ENCODE measurements around the gene RGL1. TPM values are rescaled to one million over a fixed set of nuclear protein-coding genes. Genes with fewer than 3 reads are reported as not detected.
A peak's percentile ranks its signal among the peaks of the same experiment; 100 is the strongest.

The RGL1 gene
- total RNA-seq, 1 donor from 2014 or later: 2.2 TPM

DNA sequence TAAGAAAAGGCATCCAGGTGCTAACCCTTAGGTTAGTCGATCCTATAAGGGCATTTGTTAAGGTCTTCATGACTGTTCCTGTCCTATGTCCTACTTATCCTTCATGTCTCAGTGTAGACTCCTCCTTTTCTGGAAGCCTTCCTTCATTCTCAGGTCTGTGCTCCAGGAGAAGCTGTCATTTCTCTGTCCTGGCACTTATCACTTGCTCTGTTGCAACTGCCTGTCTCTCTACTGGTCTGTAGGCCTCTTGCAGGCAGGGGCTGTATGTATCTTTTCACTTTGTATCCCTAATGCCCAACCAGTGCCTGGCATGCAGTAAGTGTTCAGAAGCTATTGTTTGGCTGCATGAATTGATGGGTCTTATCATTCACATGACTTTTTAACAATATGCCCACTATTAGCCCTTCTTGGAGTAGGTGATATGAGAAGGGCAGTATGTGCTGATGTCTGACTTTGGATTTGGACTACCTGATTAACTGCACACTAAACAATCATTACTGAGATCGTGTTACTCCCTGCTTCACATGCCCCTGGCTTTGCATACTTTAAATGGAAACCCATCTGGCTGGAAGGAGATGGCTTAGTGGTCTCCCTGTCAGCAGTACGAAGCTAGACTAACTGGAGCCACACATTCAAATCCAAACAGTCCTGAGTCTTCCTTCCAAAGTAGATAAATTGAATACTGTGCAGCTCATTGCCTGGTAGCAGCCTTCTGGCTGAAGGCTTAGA is 88.8 kb downstream of the RGL1 start:
- no peak overlapping the region for H3K4me3 Mint-ChIP-seq (ENCODE audit: low read depth)
- intact Hi-C loops (cut with micrococcal nuclease): no loop called here
- H3K36me3 Mint-ChIP-seq (ENCODE audit: low read depth): no peaks in the 10 kb centered on the region
- no peaks in the 10 kb centered on the region for H3K9me3 Mint-ChIP-seq
- H3K27me3 Mint-ChIP-seq (ENCODE audit: low read depth): no peaks in the 10 kb centered on the region
- no peak overlapping the region for H3K27ac Mint-ChIP-seq
- DNase-seq (ENCODE audit: low spot score): no peak
- H3K4me1 Mint-ChIP-seq (ENCODE audit: low read depth): peaks cover 23% of the 10 kb centered on the region

DNA sequence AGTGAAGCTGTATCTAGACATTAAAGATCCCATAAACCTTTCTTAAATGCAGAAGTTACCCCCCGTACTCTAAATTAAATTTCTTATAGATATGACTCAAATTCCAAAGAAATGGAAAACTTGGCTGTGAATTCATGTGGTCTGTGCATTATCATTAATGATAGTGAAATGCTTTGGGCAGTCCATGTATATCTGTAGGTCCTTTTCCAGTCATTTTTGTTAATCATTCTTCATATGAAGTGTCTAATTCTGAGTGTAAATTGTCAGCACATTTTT is 89.3 kb downstream of the RGL1 start:
- Mint-ChIP-seq H3K36me3 (ENCODE audit: low read depth) (no peaks in the 10 kb centered on the region), H3K4me3 (ENCODE audit: low read depth) (no peak overlapping the region), H3K4me1 (ENCODE audit: low read depth) (peaks cover 19% of the 10 kb centered on the region), H3K27me3 (ENCODE audit: low read depth) (no peaks in the 10 kb centered on the region), H3K27ac (no peak overlapping the region), H3K9me3 (no peaks in the 10 kb centered on the region)
- intact Hi-C loops (cut with micrococcal nuclease): no loop called here
- no peak for DNase-seq (ENCODE audit: low spot score)

DNA sequence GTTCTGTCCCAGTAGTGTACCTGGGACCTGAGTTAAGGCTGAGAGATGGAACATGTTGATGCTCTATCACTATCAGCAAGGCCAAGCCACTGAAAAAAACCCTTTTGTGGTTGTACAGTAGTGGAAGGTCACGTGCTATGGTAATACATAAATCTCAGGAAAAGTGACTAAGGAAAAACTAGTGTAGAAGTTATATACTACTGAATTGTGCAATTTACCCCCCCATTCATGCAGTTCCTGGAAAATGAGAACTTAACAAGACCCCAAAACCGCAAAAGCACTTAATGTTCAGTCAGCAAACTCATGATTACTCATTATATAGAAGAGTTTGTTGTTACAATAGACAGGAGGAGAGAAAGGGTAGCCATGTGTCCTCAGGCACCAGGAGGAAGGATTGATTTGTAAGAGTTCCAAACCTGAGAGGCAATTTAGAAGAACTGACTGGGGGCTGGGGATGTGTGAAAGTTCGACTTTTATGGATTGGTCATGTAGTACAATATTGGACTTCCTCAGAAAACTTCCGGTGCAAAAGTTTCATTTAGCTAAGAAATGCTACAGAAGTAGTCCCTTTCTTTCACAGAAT is 91.6 kb downstream of the RGL1 start:
- Mint-ChIP-seq H3K36me3 (ENCODE audit: low read depth) (peaks cover under 1% of the 10 kb centered on the region), H3K4me3 (ENCODE audit: low read depth) (no peak overlapping the region), H3K9me3 (no peaks in the 10 kb centered on the region), H3K4me1 (ENCODE audit: low read depth) (peaks cover 16% of the 10 kb centered on the region), H3K27ac (peak overlapping the region; percentile 40), H3K27me3 (ENCODE audit: low read depth) (no peaks in the 10 kb centered on the region)
- intact Hi-C loops (cut with micrococcal nuclease): loop anchor here (1.0 to 5.0 kb wide), 2 partner anchors 20 to 54 kb away; no protein-coding TSS in a partner anchor
- DNase-seq (ENCODE audit: low spot score): no peak

DNA sequence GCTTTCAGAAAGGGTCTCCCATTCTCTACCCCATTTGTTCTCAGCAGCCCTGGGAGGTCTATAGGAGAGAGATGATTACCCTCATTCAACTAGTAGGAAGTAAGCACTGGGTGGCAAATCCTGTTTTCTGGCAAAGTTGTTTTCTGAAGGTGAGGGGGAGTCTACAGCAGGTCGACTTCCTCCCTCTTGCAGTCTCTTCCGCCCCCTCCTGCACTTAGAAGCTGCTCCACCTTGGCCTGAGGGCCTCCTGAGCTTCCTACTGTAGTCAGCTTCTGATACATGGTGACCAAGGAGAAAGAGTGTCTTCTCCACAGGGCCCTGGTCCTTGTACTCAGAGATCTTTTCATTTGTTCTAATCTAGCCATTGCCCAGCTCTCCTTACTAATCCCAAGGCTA is 93.1 kb downstream of the RGL1 start:
- H3K27me3 Mint-ChIP-seq (ENCODE audit: low read depth): no peaks in the 10 kb centered on the region
- H3K4me3 Mint-ChIP-seq (ENCODE audit: low read depth): no peak overlapping the region
- H3K36me3 Mint-ChIP-seq (ENCODE audit: low read depth): peaks cover 4% of the 10 kb centered on the region
- H3K9me3 Mint-ChIP-seq: no peaks in the 10 kb centered on the region
- peaks cover 22% of the 10 kb centered on the region for H3K4me1 Mint-ChIP-seq (ENCODE audit: low read depth)
- intact Hi-C loops (cut with micrococcal nuclease): loop anchor here (5.0 kb wide), 1 partner anchor 56 kb away; no protein-coding TSS in a partner anchor
- DNase-seq (ENCODE audit: low spot score): no peak
- H3K27ac Mint-ChIP-seq: no peak overlapping the region

DNA sequence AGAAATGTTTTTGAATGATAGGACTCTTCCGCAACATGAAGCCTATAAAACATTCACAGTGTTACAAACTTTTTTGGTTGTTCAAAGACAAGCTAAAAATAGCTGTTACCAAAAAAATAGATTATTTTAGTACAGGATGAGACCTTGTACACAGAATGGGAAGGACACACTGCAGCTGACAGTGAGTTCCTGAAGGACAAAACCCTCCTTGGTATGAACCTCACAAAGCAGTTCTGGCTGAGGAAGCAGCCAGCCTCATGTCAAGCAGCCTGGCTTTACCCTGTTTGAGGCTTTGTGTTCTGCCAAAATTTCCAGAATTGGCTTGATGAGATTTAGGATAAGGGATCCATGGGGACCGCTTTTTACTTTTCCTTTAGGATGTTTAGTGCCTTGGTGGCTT is 93.7 kb downstream of the RGL1 start:
- DNase-seq (ENCODE audit: low spot score): no peak
- Mint-ChIP-seq H3K9me3 (no peaks in the 10 kb centered on the region), H3K36me3 (ENCODE audit: low read depth) (peaks cover 4% of the 10 kb centered on the region), H3K27ac (no peak overlapping the region), H3K4me3 (ENCODE audit: low read depth) (no peak overlapping the region), H3K4me1 (ENCODE audit: low read depth) (peaks cover 26% of the 10 kb centered on the region), H3K27me3 (ENCODE audit: low read depth) (no peaks in the 10 kb centered on the region)
- intact Hi-C loops (cut with micrococcal nuclease): loop anchor here (5.0 kb wide), 1 partner anchor 56 kb away; no protein-coding TSS in a partner anchor

DNA sequence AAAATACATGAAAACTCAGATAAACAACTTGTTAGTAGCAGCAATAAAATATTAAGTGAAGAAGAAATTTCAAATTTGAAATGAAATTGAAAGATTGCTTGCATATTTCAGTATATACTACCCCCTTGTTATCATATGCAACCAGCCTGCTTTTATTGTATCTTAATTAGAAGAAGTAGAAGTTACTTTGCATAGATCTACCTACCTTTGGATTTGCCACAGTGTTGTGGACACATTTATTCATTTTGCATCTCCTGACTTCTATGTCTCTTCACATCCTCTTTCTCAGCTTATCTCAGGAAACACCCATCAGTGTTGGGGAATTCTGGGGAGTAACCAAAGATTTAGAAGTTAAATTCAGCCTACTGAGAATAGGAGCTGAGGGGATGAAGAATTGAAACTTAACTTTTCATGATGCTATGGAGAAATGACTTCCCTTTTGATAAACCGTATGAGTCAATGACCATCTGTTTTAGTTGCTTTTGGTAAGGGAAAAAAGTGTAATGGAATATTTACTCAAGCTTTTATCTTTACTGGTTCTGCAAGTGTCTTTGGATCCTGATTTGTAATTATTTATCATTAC is 96.9 kb downstream of the RGL1 start:
- Mint-ChIP-seq H3K4me3 (ENCODE audit: low read depth) (no peak overlapping the region), H3K9me3 (no peaks in the 10 kb centered on the region), H3K36me3 (ENCODE audit: low read depth) (peaks cover 4% of the 10 kb centered on the region), H3K4me1 (ENCODE audit: low read depth) (peaks cover 21% of the 10 kb centered on the region), H3K27me3 (ENCODE audit: low read depth) (no peaks in the 10 kb centered on the region), H3K27ac (peak overlapping the region; percentile 71)
- intact Hi-C loops (cut with micrococcal nuclease): loop anchor here (1.0 kb wide), 1 partner anchor 9 kb away; no protein-coding TSS in a partner anchor
- DNase-seq (ENCODE audit: low spot score): no peak

DNA sequence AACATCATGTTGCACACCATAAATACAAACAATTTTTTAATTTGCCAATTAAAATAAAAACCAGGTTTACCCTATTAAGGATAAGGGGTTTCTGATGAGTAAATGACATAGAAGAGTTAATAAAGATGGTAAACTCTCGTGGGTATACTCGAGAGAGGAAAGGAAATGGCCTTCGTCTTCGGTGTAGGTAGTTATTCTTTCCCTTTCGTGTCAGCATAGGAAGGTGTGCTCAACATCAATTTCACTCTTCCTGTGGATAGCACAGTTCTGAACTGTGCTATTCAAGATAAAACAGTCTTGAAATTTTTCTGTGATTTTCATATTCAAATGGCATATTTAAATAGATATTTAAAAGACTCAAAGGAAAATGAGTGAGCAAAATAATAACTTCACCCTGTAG is 98.2 kb downstream of the RGL1 start:
- peaks cover 4% of the 10 kb centered on the region for H3K36me3 Mint-ChIP-seq (ENCODE audit: low read depth)
- intact Hi-C loops (cut with micrococcal nuclease): no loop called here
- H3K4me1 Mint-ChIP-seq (ENCODE audit: low read depth): peaks cover 17% of the 10 kb centered on the region
- H3K4me3 Mint-ChIP-seq (ENCODE audit: low read depth): no peak overlapping the region
- DNase-seq (ENCODE audit: low spot score): no peak
- H3K27me3 Mint-ChIP-seq (ENCODE audit: low read depth): no peaks in the 10 kb centered on the region
- H3K27ac Mint-ChIP-seq: no peak overlapping the region
- no peaks in the 10 kb centered on the region for H3K9me3 Mint-ChIP-seq

DNA sequence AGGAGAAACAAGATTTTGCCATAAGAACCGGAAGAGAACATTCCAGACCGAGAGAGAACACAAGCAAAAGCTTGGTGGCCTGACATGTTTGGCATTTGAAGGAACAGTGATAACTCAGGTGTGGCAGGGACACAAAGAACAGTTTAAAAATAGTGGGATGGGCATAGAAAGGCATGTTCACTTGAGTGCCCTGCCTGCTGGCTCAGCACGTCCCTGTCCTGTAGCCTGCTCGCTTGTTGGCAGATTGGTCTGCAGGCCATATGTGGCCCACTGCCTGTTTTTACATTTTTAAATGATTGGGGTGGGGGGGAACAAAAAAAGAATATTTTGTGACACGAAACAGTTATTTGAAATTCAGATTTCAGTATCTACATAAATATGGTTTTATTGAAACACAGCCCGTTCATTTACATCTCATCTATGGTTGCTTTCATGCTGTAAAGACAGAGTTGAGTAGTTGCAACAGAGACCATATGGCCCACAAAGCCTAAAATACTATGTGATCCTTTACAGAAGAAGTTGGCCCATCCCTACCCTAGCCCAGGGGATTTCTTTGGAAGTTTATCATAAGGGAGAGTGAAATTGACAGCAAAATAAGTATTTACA is 100.7 kb downstream of the RGL1 start:
- H3K9me3 Mint-ChIP-seq: no peaks in the 10 kb centered on the region
- H3K4me1 Mint-ChIP-seq (ENCODE audit: low read depth): peaks cover 22% of the 10 kb centered on the region
- no peak overlapping the region for H3K27ac Mint-ChIP-seq
- intact Hi-C loops (cut with micrococcal nuclease): no loop called here
- no peak for DNase-seq (ENCODE audit: low spot score)
- no peak overlapping the region for H3K4me3 Mint-ChIP-seq (ENCODE audit: low read depth)
- peaks cover 6% of the 10 kb centered on the region for H3K36me3 Mint-ChIP-seq (ENCODE audit: low read depth)
- no peaks in the 10 kb centered on the region for H3K27me3 Mint-ChIP-seq (ENCODE audit: low read depth)

DNA sequence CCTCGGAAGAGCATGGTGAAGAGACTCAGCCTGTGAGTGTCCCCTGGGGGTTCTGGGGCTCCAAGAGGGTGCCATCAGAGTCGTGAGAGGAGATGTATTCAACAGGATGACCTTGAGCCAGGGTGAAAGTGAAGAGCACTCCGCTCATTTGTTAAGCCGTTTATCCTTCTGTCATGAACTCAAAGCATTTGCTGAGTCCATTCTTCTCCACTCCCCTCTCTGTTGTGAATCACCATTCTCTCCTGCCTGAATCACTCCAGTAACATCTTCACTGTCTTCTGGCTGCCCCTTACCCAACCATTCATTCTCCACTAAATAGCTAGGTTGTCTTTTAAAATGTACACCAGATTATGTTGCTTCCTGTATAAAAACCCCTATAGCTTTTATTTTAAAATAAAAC is 102.2 kb downstream of the RGL1 start:
- intact Hi-C loops (cut with micrococcal nuclease): no loop called here
- H3K36me3 Mint-ChIP-seq (ENCODE audit: low read depth): peaks cover 6% of the 10 kb centered on the region
- H3K4me1 Mint-ChIP-seq (ENCODE audit: low read depth): peaks cover 29% of the 10 kb centered on the region

DNA sequence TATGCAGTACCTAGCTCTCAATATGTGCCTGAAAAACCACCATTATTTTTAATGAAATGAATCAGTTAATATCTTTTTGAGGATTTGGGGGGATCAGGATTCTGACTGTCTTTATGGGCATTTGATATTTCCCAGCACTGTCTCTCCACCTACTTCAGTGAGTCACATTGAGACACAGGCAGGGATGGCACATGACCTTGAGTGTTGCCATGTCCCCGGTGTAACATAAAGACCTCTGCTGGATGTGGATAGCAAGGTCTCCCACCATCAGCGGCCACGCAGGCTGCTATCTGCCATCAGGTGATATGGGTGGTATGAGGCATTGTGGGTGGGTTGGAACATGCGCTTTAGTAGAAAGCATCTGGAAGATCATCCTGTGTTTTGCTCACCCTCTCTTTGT is 103.2 kb downstream of the RGL1 start:
- Mint-ChIP-seq H3K9me3 (no peaks in the 10 kb centered on the region), H3K27me3 (ENCODE audit: low read depth) (no peaks in the 10 kb centered on the region), H3K36me3 (ENCODE audit: low read depth) (peaks cover 13% of the 10 kb centered on the region), H3K27ac (no peak overlapping the region), H3K4me1 (ENCODE audit: low read depth) (peaks cover 35% of the 10 kb centered on the region), H3K4me3 (ENCODE audit: low read depth) (no peak overlapping the region)
- intact Hi-C loops (cut with micrococcal nuclease): no loop called here
- no peak for DNase-seq (ENCODE audit: low spot score)

More for the DNA sequence above, 102.2 kb downstream of the RGL1 start:
- Mint-ChIP-seq H3K27ac (no peak overlapping the region), H3K4me3 (ENCODE audit: low read depth) (no peak overlapping the region), H3K9me3 (no peaks in the 10 kb centered on the region), H3K27me3 (ENCODE audit: low read depth) (no peaks in the 10 kb centered on the region)
- no peak for DNase-seq (ENCODE audit: low spot score)

DNA sequence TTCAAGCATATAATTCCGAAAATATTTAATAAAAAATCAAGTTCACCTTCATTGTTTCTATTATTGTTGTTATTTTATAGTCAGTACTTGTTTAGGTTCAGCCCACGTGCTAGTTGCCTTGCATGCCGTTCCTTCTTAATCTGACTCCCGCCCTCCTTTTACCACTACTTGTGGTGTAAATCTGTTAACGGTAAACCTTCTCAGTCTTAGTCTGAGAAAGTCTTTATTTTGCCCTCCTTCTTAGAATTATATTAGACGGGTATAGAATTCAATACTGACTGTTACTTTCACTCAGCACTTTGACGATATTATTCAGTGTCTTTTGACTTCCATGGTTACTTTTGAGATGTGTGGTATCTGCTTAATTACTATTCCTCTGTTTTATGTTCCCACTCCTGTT is 104.8 kb downstream of the RGL1 start:
- intact Hi-C loops (cut with micrococcal nuclease): loop anchor here (5.0 kb wide), 1 partner anchor 102 kb away; the partner anchor contains the start of gene RGL1
- H3K9me3 Mint-ChIP-seq: no peaks in the 10 kb centered on the region
- no peaks in the 10 kb centered on the region for H3K27me3 Mint-ChIP-seq (ENCODE audit: low read depth)
- peaks cover 13% of the 10 kb centered on the region for H3K36me3 Mint-ChIP-seq (ENCODE audit: low read depth)
- peaks cover 32% of the 10 kb centered on the region for H3K4me1 Mint-ChIP-seq (ENCODE audit: low read depth)
- no peak overlapping the region for H3K27ac Mint-ChIP-seq
- no peak overlapping the region for H3K4me3 Mint-ChIP-seq (ENCODE audit: low read depth)
- no peak for DNase-seq (ENCODE audit: low spot score)

DNA sequence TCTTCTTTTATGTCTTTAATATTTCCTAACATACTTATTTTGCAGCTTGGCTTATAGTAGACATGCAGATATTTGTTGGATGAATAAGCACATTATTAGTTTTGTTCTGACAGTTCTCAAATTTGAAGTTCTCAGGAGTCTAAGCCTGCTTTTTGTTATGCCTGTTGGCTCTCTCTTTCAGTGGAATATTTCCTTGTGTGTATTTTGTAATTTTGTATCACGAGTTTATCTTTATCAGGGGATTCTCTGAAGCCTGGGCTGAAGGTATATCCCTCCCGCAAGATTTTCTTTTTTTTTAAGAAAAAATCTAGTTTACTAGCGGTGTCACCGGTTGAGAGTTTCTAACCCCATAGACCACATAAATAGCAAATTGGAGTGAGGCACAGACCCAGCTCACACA is 105.9 kb downstream of the RGL1 start:
- intact Hi-C loops (cut with micrococcal nuclease): loop anchor here (1.0 to 5.0 kb wide), 2 partner anchors 9 to 104 kb away; partner anchors contain the start of gene RGL1
- no peak for DNase-seq (ENCODE audit: low spot score)
- Mint-ChIP-seq H3K27me3 (ENCODE audit: low read depth) (no peaks in the 10 kb centered on the region), H3K9me3 (no peaks in the 10 kb centered on the region), H3K36me3 (ENCODE audit: low read depth) (peaks cover 13% of the 10 kb centered on the region), H3K27ac (no peak overlapping the region), H3K4me3 (ENCODE audit: low read depth) (no peak overlapping the region), H3K4me1 (ENCODE audit: low read depth) (peaks cover 34% of the 10 kb centered on the region)

DNA sequence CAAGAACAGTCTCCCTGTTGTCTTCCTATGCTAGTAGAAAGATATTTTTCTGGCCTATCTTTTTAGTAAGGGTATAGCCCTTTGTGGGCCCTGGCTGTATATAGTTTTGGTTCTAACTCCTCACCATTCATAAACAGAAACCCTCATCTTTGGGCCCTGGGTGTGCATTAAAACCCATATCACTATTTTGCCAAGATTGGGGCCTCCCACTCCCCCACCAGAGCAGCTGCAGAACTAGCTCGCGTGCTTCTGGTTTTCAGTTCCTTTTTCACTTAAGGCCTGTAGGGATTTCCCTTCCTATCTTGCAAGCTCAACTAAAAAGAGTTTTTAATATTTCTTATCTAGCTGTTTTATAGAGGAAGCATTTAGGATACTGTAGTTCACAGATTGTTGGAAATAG is 106.4 kb downstream of the RGL1 start:
- Mint-ChIP-seq H3K4me3 (ENCODE audit: low read depth) (no peak overlapping the region), H3K4me1 (ENCODE audit: low read depth) (peaks cover 37% of the 10 kb centered on the region), H3K27ac (no peak overlapping the region), H3K9me3 (no peaks in the 10 kb centered on the region), H3K36me3 (ENCODE audit: low read depth) (peaks cover 13% of the 10 kb centered on the region), H3K27me3 (ENCODE audit: low read depth) (no peaks in the 10 kb centered on the region)
- intact Hi-C loops (cut with micrococcal nuclease): loop anchor here (1.0 to 5.0 kb wide), 2 partner anchors 9 to 104 kb away; partner anchors contain the start of gene RGL1
- no peak for DNase-seq (ENCODE audit: low spot score)
